IPS DF 19.7 (cell line): ENCODE data around the gene PHACTR4.
"Not testable (repeated sequence)": the region's sequence is repeated elsewhere in the genome, so short reads cannot be mapped to it uniquely, and the experiment has no call there.

Experiments
- DNase-seq: peaks from one replicate; pipeline ENCODE4 v3.0.0-alpha.2; 2013; ENCODE audit warnings: low read depth, low spot score

The PHACTR4 gene

GRCh38 chr1:28371010-28371377 lies 1.5 kb downstream of the PHACTR4 start:
- no peak for DNase-seq

- DNase-seq = not testable (repeated sequence)
Measured at GRCh38 chr1:28373450-28373849, 3.9 kb downstream of the PHACTR4 start.

- no peak for DNase-seq
Measured at GRCh38 chr1:28374297-28374696, 4.8 kb downstream of the PHACTR4 start.

- DNase-seq = not testable (repeated sequence)
Measured at GRCh38 chr1:28375598-28375997, 6.1 kb downstream of the PHACTR4 start.

- DNase-seq = not testable (repeated sequence)
Measured at GRCh38 chr1:28376195-28376594, 6.7 kb downstream of the PHACTR4 start.

- no peak for DNase-seq
Measured at GRCh38 chr1:28378906-28379305, 9.4 kb downstream of the PHACTR4 start.

- DNase-seq = no peak
Measured at GRCh38 chr1:28380394-28380793, 10.9 kb downstream of the PHACTR4 start.

GRCh38 chr1:28383785-28384184 lies 14.2 kb downstream of the PHACTR4 start:
- not testable (repeated sequence) for DNase-seq

- no peak for DNase-seq
Measured at GRCh38 chr1:28392027-28392652, 22.6 kb downstream of the PHACTR4 start.

GRCh38 chr1:28394136-28394535 lies 24.6 kb downstream of the PHACTR4 start:
- DNase-seq = no peak

- DNase-seq = no peak
Measured at GRCh38 chr1:28395181-28395580, 25.6 kb downstream of the PHACTR4 start.

GRCh38 chr1:28401760-28402159 lies 32.2 kb downstream of the PHACTR4 start:
- no peak for DNase-seq

- no peak for DNase-seq
Measured at GRCh38 chr1:28409090-28409489, 39.5 kb downstream of the PHACTR4 start.

GRCh38 chr1:28411656-28412055 lies 42.1 kb downstream of the PHACTR4 start:
- no peak for DNase-seq

GRCh38 chr1:28412731-28413130 lies 43.2 kb downstream of the PHACTR4 start:
- DNase-seq = no peak

GRCh38 chr1:28416509-28417194 lies 47.1 kb downstream of the PHACTR4 start:
- DNase-seq = no peak

GRCh38 chr1:28417441-28417922 lies 47.9 kb downstream of the PHACTR4 start:
- no peak for DNase-seq

GRCh38 chr1:28417926-28418637 lies 48.5 kb downstream of the PHACTR4 start:
- DNase-seq = no peak

- no peak for DNase-seq
Measured at GRCh38 chr1:28421744-28422143, 52.2 kb downstream of the PHACTR4 start.

GRCh38 chr1:28426831-28427230 lies 57.3 kb downstream of the PHACTR4 start:
- DNase-seq = no peak

- no peak for DNase-seq
Measured at GRCh38 chr1:28428012-28428411, 58.5 kb downstream of the PHACTR4 start.

- no peak for DNase-seq
Measured at GRCh38 chr1:28428990-28429520, 59.5 kb downstream of the PHACTR4 start.
